PC-9 (cell line): ENCODE results near the gene FANCI.
"Not testable (repeated sequence)": the region's sequence is repeated elsewhere in the genome, so short reads cannot be mapped to it uniquely, and the experiment has no call there.

ENCODE experiments used
- CTCF ChIP-seq: fragments of 200-600 bp; sonication (generic); conservative IDR thresholded peaks from 2 replicates; pipeline ENCODE4 v1.6.1; 2017; ENCODE audit warnings: mixed run types, antibody characterized with exemption, mild to moderate bottlenecking, moderate library complexity
- EZH2 ChIP-seq: fragments of 200-600 bp; sonication (generic); IDR thresholded peaks from 2 replicates; pipeline ENCODE4 v1.8.0; 2017; ENCODE audit warnings: antibody characterized with exemption, low read depth

- not testable (repeated sequence) for TF ChIP-seq CTCF, EZH2
Observed at GRCh38 chr15:89239883-89240810, 3.6 kb upstream of the FANCI start.
